H1 (cell line): ENCODE results near the gene SPEM3.

Experiments
- POLR2A ChIP-seq, 2 experiments: IDR thresholded peaks; 1 replicate in 1 of 2; 2 replicates in 1 of 2; pipeline ENCODE4 v1.6.1; 2011; ENCODE audit warnings: low read depth in 2 of 2, low read length in 2 of 2, mild to moderate bottlenecking in 2 of 2; ENCODE audit errors: control extremely low read depth in 1 of 2
- SUZ12 ChIP-seq: fragments of 200-600 bp; sonication (generic); IDR thresholded peaks from 2 replicates; pipeline ENCODE4 v1.6.1; 2012; ENCODE audit warnings: mild to moderate bottlenecking, inconsistent platforms, low read length, moderate library complexity, mixed read lengths
- TF ChIP-seq, protein P1 (sequence below), 3 experiments: IDR thresholded peaks; 1 replicate in 2 of 3; 2 replicates in 1 of 3; pipeline versions ENCODE4 v1.5.1 to v1.6.1; 2011; ENCODE audit warnings: low read length in 3 of 3, mild to moderate bottlenecking in 3 of 3, inconsistent platforms in 2 of 3, low read depth in 1 of 3, moderate library complexity in 1 of 3; ENCODE audit not compliant: insufficient read depth in 1 of 3; ENCODE audit errors: control extremely low read depth in 1 of 3

DNA sequence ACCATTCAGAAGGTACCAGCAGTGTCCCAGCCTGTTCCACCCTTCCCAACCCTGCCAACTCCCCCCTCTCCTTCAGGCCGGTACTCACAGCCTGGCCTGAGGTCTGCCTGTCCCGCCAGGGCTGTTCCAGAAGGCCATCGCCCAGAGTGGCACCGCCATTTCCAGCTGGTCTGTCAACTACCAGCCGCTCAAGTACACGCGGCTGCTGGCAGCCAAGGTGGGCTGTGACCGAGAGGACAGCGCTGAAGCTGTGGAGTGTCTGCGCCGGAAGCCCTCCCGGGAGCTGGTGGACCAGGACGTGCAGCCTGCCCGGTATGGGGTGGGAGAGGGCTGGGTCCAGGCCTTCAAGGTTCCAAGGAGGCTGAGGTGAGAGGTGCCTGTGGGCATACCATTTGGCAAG lies 13.8 kb upstream of the SPEM3 start:
- TF ChIP-seq POLR2A (IDR thresholded peaks at IDR 0.05; ENCODE audit: control extremely low read depth in 1 of 2, low read depth in 2 of 2, low read length in 2 of 2) (no peak), SUZ12 (no peak)
- TF ChIP-seq, protein P1, sequence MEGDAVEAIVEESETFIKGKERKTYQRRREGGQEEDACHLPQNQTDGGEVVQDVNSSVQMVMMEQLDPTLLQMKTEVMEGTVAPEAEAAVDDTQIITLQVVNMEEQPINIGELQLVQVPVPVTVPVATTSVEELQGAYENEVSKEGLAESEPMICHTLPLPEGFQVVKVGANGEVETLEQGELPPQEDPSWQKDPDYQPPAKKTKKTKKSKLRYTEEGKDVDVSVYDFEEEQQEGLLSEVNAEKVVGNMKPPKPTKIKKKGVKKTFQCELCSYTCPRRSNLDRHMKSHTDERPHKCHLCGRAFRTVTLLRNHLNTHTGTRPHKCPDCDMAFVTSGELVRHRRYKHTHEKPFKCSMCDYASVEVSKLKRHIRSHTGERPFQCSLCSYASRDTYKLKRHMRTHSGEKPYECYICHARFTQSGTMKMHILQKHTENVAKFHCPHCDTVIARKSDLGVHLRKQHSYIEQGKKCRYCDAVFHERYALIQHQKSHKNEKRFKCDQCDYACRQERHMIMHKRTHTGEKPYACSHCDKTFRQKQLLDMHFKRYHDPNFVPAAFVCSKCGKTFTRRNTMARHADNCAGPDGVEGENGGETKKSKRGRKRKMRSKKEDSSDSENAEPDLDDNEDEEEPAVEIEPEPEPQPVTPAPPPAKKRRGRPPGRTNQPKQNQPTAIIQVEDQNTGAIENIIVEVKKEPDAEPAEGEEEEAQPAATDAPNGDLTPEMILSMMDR (IDR thresholded peaks at IDR 0.05; ENCODE audit: control extremely low read depth in 1 of 3, insufficient read depth in 1 of 3, low read depth in 1 of 3, low read length in 3 of 3), result no peak
